GM18499 (cell line): ENCODE measurements around the gene NCS1.
"Not testable (repeated sequence)": the region's sequence is repeated elsewhere in the genome, so short reads cannot be mapped to it uniquely, and the experiment has no call there.

ENCODE experiments used
- ATAC-seq: cut with Tn5 transposase; IDR thresholded peaks from one replicate; pipeline ENCODE4 v1.9.1; 2021; ENCODE audit warnings: moderate number of reproducible peaks; ENCODE audit not compliant: insufficient read depth, unreplicated experiment

NCS1 gene

GRCh38 chr9:130277525-130277924 lies 105.3 kb downstream of the NCS1 start:
- ATAC-seq = not testable (repeated sequence)

GRCh38 chr9:130283539-130284248 lies 111.5 kb downstream of the NCS1 start:
- ATAC-seq = no peak

GRCh38 chr9:130284249-130284625 lies 112.0 kb downstream of the NCS1 start:
- ATAC-seq = no peak

GRCh38 chr9:130284690-130285089 lies 112.5 kb downstream of the NCS1 start:
- ATAC-seq = no peak

- ATAC-seq = no peak
Observed at GRCh38 chr9:130285271-130285670, 113.1 kb downstream of the NCS1 start.

- no peak for ATAC-seq
Observed at GRCh38 chr9:130286072-130286770, 114.0 kb downstream of the NCS1 start.
